COLO668 (cell line): ENCODE results near the gene MRGPRF.

Source experiments
- DNase-seq: peaks from one replicate; lab custom pipeline; 2025; ENCODE audit not compliant: unreplicated experiment; lab: John Stamatoyannopoulos, UW

The MRGPRF gene

GRCh38 chr11:69050592-69051380 lies 37.7 kb upstream of the MRGPRF start:
- DNase-seq, result no peak

- no peak for DNase-seq
Observed at GRCh38 chr11:69049490-69049867, 36.4 kb upstream of the MRGPRF start.

DNA sequence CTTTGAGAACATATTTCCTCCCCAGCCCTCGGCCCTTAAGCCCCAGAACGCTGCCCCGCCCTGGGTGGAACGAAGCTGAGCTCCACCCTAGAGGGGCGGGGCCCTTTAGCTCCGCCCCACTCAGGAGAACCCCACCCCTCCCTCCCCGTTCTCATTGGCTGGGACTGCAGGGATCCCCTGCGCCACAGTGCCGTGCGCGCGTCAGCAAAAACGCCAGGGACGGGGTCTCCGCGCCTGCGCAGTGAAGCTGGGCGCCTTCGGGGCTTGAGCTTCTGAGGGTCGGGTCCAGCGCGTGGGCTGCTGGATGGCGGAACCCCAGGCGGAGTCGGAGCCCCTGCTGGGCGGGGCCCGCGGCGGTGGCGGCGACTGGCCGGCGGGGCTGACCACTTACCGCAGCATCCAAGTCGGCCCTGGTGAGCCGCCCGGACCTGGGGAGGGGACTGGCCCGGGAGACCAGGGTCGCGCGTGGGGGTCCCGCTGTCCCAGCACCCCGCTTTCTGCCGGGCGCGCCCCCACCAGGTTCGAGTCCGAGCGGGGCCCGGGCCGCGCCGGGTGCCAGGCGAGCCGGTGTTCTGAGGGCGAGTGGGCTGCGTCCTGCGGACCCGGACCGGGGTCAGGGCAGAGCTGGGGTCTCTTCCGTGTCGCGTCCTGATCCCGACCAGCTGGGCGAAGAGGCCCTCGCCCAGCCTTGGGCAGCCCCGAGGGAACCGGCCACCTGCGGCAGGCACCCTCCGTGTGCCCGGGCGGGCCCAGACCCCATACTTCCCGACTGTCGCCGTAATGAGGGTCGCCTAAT lies 35.8 kb upstream of the MRGPRF start, which contains the start of gene TPCN2:
Gene TPCN2 (plus strand): TSS at position 239 of the 796 bp plus-strand sequence. CDS start 66 bp downstream, at position 305.
- peak; percentile 88 for DNase-seq

DNA sequence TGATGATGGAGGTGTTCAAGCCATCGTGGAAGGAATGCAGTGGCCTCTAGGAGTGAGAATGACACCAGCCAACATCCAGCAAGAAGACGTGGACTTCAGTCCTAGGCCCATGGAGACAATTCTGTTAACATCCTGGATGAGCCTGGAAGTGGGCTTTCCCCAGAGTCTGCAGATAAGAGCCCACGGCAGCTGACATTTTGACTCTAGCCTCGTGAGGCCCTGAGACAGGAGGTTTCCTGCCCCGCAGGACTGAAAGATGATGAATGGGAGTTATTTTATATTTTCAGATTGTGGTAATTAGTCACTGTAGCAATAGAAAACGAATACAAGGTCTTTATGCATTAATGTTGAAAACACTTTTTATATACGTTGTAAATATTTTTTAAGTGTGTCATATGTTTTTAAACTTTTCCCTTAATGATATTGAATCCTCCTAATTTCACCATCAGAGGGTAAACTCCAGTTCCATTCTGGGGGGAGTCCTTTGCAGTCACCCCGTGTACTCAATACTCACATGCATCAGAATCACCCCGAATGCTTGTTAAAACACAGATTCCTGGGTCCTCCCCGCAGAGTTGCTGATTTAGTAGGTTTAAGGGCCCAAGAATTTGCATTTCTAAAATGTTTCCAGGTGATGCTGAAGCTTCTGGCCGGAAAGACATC lies 35.1 kb upstream of the MRGPRF start:
- no peak for DNase-seq

DNA sequence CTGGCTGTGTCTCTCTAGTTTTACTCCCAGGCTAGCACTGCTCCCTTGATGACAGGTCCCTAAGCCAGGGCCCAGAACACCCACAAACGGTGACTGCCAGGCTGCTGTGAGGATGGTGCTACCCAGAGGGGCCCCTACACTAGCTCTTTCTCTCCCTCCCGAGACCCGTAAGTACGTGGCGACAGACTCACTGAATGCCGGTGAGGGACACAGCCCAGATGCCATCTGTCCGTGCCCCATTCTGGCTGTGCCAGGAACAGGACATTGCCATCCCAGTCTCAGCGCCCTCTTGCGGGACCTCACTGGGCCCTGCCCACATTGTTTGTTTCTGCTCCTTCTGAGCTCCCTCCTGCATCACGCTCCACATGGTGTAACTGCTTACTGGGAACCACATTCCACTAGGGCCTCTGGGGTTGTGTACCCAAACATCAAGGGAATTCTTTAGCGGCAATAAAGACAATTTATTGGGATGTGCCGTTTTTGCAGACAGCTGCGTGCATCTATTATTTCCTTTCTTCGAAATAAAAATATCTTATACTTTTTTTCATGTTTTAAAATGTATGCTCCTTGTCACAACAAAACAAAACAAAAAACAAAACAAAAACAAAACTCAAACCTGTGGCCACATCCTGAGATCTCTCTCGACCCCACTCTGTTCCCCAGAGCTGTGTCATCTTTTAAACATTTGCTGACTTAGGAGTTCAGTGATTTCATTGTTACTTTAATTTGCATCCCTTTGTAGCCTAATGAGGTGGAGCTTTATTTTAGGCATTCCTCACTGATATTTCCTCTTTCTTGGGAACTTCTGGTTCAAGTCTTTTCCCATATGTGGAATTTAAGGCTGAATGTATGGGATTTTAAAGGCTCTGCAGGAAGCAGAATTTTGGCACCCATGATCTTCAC lies 31.3 kb upstream of the MRGPRF start:
- DNase-seq, result peak; percentile 28

DNA sequence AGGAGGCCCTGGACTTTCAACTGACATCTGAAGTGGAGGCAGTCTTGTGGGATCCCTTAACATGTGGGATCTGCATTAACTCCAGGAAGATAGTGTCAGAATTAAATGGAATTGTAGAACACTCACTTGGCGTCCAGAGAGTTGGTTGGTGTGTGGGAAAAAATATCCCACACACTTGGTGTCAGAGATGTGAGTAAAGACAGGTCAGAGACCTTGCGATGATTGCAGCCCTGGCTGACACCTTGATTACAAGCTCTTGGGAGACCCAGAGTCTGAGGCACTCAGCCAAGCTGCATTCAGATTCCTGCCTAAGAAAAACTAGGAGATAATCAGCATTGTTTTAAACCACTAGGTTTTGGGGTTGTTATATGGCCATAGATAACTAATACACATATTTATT lies 28.5 kb upstream of the MRGPRF start:
- no peak for DNase-seq

- no peak for DNase-seq
Observed at GRCh38 chr11:69040581-69041260, 27.7 kb upstream of the MRGPRF start.

DNA sequence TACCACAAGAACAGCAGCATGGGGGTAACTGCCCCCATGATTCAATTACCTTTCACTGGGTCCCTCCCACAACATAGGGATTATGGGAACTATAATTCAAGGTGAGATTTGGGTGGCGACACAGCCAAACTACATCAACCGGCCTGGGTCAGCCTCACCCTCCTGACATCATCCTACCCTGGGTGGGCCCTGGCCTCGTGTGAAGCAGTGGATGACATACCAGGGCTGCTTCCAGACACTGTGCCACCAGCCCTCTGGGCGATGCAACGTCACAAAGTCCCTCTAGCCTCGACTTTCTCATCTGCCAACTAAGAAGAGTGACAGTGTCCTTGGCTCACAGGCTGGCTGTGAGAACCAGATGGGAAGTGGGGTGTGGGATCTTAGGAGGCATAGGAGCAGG lies 27.0 kb upstream of the MRGPRF start:
- no peak for DNase-seq

DNA sequence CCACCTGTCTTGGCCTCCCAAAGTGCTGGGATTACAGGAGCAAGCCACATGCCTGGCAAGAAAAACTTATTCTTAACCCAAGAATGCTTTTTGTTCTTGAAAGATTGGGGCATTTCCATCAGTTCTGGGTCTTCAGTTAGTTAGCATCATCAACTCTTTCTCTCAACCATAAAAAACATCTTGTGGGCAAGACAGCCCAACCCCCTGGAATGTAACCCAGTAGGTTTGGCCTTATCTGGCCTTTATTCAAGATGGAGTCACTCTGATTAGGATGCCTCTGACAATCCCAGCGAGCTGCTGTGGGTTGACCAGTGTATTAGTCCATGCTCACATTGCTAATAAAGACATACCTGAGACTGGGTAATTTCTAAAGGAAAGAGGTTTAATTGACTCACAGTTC lies 26.5 kb upstream of the MRGPRF start:
- DNase-seq, result no peak

DNA sequence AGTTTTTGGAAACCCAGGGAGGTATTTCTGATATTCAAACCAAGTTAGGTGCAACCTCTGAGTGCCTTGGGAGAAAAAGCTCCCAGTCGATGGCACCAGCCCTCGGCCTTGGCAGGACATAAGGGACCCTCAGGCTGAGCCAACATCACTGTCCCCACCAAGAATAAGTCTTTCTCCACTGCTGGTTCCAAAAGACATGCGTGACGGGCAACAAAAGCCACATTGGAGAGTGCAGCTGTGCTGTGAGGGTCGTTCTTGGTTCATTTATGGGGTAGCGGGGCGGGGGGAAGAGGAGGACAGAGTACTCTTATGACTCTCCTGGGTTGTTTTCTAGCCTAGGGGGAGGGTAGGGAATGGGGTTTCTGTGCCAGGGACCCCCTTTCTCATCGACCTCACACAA lies 24.5 kb upstream of the MRGPRF start:
- DNase-seq, result no peak

DNA sequence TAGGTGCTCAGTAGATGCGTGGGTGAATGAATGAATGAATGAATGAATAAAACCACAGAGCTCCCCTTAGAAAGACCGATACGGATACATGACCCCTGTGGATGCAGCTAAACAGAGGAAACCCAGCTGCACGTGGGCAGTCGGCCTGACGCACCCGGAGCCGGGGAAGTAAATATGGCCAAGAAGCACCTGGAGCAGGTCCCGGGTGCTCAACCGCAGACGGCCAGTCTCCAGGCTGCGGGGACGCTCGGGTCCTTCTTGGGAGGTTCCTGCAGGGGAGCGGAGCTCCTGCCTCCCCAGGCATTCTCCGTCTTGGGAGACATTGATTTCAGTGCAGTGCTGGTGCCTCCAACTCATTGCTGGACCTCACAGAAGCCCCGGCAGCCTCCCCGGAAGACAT lies 24.0 kb upstream of the MRGPRF start:
- no peak for DNase-seq

DNA sequence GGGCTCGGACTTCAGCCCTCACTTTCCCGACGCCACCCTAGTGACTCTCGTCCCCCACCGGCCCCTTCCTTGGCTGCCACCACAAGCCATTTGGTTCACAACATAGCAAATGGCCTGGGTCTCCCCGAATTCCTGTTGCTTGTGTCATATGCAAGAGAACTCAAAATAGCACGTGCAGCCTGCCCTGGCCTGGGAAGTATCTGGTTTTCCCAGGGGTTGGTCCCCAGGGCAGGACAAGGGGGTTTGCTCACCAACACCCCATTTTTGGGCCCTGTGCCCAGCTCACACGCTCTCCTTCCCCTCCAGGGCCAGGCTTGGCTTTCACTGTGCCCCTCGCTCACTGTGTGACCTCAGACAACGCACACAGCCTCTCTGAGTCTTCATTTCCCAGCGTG lies 22.9 kb upstream of the MRGPRF start:
- no peak for DNase-seq

- no peak for DNase-seq
Observed at GRCh38 chr11:69035150-69035945, 22.3 kb upstream of the MRGPRF start.

- DNase-seq, result no peak
Observed at GRCh38 chr11:69034123-69034867, 21.2 kb upstream of the MRGPRF start.

DNA sequence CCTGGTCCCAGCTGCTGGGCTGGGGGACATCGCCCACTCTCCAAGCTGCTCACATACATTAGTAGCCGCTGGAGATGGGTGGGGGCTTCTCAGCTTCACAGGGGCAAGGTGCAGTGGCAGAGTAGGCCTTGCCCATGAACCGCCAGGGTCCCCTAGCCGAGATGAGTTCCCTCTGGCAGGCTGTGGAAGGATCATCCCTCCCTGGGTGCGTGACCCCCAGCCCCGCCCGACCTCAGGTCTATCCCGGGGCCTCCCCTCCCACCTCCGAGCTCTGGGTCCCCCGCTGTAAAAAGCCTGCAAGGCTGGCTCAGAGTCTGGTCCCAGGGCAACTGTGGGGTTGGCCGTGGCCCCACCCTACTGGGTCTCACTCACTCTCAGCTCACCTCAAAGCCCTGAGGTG lies 20.4 kb upstream of the MRGPRF start:
- no peak for DNase-seq

GRCh38 chr11:69032833-69033232 lies 19.8 kb upstream of the MRGPRF start:
- no peak for DNase-seq

DNA sequence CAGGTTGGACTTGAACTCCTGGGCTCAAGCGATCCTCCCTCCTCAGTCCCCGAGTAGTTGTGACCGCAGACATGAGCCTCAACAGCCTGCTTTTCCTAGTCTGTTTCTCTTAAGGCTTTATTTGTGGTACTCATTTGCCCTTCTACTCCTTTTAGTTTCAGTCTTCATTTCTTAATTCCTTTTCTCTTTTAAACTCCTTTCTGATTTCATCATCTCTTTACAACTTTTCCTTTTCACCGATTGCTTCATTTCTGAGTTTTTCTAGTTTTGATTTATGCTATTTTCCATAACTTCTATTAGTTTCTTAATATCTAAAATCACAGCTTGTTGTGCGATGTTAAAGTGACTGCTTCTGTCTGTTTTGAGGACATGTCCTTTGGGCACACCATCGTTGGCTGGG lies 17.3 kb upstream of the MRGPRF start:
- DNase-seq, result no peak

GRCh38 chr11:69027704-69028372 lies 14.8 kb upstream of the MRGPRF start:
- DNase-seq, result no peak
